ENCODE results near the gene AK3.

Gene AK3

DNA sequence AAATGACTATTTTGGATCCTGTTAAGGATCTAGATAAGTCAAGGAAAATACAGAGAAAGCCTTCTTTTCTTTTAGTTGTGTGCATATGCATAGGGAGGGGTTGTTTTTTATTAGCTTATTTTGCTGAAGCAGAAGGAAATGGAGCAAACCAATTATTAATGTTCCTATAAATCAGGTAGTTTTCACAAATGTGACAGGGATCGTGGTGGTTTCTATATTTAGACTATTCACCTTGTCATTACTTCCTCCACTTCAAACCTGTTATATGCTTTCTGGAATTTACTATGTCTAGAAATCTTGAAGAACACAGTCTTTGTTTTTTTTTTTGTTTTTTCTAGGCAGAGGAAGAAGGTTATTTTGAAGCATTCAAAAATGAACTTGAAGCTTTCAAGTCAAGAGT lies 39.5 kb downstream of the AK3 start:
- no peak for DNase-seq

- no peak for DNase-seq
Measured at GRCh38 chr9:4700932-4701331, 40.1 kb downstream of the AK3 start.

GRCh38 chr9:4700091-4700490 lies 40.9 kb downstream of the AK3 start:
- DNase-seq, result no peak

- DNase-seq, result peak; percentile 39
Measured at GRCh38 chr9:4691795-4692194, 49.2 kb downstream of the AK3 start.

GRCh38 chr9:4690144-4690543 lies 50.9 kb downstream of the AK3 start:
- no peak for DNase-seq

- peak; percentile 51 for DNase-seq
Measured at GRCh38 chr9:4689687-4690104, 51.3 kb downstream of the AK3 start.

DNA sequence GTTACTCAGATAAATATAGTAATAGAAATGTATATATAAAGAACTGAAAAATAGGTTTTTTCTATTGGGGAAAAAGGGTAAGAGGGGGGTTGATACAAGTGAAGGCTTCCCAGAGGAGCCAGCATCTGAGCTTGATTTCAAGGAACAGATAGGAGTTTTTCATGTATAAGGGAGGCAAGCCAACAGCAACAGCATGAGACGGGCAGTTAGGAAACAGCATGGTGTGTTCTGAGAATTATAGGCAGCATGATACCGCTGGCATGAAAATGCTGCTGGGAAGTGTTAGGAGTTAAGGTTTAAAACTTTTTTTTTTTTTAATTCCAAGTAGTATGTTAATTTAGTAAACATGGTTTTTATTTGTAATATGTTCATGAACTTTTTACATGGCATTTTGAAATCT lies 52.0 kb downstream of the AK3 start:
- DNase-seq, result no peak

DNA sequence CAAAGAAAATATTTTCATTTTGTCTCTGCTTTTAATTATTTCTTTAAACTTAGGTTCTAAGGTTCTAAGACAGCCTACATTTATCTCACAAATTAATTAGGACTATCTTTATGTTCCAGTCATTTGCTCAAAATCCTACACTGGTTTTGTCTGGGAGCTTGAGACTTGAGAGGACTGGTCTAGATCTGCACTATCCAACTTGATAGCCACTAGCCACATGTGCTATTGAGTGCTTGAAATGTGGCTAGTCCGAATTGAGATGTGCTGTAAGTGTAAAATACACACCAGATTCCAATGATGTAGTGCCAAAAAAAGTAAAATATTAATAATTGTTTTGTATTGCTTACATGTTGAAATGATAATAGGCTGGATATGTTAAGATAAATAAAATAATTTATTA lies 54.4 kb downstream of the AK3 start:
- DNase-seq, result no peak

GRCh38 chr9:4686112-4686511 lies 54.9 kb downstream of the AK3 start:
- no peak for DNase-seq

GRCh38 chr9:4684820-4685219 lies 56.2 kb downstream of the AK3 start:
- DNase-seq, result no peak

GRCh38 chr9:4680750-4681149 lies 60.3 kb downstream of the AK3 start:
- DNase-seq, result no peak

- no peak for DNase-seq
Measured at GRCh38 chr9:4680173-4680525, 60.9 kb downstream of the AK3 start.

DNA sequence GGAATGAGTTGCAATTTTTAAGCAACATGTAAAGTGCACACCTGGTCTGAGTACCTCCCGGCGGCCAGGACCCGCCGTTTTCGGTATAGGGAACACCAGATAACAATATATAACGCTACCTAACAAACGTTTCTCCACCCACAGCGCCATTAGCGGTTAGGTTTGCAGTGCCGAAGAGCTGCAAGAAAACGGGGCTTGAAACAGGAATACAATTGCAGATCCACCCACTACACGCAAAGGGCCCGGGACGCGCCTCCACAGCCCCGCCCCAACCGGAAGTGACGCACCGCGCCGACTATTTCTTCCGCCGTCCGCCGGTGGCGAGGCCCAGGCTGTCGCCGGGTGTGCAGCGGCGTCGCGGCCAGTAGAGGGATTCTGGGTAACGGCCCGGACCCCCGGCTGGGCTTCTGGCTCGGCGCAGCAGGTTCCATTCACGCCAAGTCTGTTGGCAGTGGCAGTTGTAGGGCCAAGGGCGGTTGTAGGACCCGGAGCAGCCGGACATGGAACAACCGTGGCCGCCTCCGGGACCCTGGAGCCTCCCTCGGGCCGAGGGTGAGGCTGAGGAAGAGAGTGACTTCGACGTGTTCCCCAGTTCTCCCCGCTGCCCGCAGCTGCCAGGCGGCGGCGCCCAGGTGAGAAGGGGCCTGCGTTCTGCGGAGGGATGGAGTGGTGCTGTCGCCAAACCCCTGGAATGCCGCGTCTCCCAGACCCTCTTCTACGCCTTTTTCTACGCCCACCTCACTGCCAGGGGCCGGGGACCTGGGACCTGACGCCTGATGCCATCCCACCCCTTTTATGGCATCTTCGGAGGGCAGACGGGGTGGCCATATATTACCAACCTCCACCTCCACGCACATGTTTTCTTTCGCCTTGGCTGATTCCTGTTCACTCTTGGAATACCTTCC lies 61.5 kb downstream of the AK3 start, which contains the start of gene CDC37L1:
TSS of gene CDC37L1 (plus strand) at position 302 of the 905 bp plus-strand sequence. CDS start at position 501, 199 bp downstream.
- peak; percentile 98 for DNase-seq

DNA sequence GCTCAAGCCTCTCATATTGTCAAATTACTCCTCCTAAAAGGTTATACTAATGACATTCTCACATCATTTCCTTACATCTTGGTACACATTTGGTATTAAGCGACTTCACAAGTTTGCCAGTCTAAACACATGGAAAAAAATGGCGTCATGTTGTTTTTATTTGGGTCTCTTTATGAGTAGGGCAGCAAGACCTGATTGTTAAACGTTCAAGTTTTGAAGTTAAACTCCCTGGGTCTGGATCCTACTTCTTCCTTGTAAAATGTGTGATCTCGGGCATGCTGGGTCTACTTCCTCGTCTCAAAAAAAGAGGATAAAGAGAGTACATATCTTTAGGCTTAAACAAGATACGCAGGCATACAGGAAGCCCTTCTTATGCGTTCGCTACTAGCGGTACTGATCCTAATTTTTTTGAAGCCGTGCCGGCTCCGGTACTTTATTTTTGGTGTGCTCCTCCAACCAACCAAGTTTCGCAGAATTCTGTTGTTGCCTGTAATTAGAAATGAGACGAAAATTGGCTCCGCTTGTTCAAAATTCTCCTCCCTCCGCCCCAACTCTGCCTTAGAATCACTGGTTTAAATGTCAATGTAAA lies 62.2 kb downstream of the AK3 start:
- peak; percentile 45 for DNase-seq

DNA sequence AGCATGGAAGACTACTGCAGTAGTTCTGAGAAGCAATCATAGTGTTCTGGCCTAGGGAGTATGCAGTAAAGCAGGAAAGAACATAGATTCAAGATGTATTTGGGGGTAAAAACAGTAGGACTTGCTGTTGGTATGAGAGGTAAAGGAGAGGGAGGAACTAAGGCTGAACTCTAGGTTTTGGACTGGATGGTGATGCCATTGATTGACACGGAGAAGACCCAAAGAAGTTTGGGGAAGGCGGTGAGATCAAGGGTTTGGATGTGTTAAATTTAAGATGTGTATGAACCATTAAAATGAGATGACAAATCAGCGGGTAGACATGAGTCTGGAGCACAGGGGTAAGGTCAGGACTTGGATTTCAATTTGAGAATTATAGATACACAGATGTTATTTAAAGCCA lies 63.6 kb downstream of the AK3 start:
- no peak for DNase-seq

DNA sequence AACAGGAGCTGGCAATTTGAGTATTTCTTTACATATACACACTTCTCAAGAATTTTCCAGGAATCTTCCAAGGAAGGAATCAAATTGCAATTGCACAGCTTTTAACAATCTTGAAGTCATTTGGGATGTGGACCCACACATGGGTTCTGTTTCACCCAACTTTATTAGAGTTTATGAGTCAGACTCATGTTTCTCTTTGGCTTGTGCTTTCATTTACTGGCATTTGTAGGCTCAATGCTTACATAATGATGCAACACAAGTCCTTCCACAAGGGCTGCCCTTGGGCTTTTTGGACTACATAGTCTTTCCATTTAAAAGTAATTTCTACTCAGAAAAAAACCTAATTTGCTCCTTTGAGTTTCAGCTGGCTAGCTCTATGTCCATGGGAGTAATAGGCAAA lies 66.2 kb downstream of the AK3 start:
- no peak for DNase-seq

DNA sequence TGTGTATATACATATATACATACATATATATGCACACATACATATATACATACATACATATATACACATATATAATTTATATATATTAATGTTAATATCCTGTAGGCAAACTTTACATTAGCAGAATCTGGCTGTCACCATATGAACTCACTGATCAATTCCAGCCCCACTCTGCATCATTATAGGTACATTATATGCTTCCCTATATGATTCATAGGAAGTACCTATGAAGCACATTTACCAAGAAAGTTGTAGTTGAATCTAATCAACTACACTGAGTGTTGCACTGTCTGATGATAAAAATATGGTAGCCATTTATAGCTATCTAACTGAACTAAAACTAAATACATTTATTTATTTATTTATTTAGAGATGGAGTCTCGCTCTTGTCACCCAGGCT lies 69.3 kb downstream of the AK3 start:
- no peak for DNase-seq

DNA sequence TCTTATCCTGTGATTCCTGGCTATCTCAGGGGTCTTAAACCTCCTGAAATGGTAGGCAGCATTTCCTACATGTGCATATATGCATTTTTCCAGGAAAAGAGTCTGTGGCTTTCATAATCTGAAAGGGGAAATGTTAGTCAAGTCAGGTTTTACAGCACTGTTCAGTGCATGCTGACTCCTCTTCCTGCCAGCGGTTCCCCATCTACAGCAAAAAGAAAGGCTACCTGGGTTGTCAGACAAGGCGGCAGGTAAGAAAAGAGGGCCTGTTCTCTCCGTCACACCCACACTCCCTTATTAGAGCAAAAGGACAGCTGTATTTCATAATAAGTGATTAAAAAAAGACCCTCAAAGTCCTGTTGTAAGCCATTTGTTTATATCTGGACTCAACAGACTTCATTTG lies 70.4 kb downstream of the AK3 start:
- no peak for DNase-seq

- no peak for DNase-seq
Measured at GRCh38 chr9:4669890-4670289, 71.1 kb downstream of the AK3 start.

- no peak for DNase-seq
Measured at GRCh38 chr9:4668604-4669003, 72.4 kb downstream of the AK3 start.

DNA sequence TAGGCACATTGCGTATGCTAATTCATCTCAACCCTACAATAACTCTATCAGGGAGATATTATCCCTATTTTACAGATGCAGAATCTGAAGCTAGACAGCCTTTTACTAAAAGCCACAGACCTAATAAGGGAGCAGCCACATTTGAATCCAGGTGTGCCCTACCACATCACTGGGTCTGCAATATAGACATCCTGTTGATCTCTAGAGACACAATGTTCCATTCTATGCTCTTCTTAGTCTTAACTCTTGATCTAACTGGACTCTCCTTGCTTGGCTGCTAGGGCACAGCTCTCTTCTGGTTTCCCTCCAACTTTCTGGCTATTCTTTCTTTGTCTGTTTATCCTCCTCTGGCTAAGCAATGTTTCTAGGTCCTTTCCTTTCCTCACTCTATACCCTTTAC lies 73.3 kb downstream of the AK3 start:
- DNase-seq, result no peak

GRCh38 chr9:4666042-4666699 lies 74.8 kb downstream of the AK3 start, which contains the start of gene SPATA6L:
SPATA6L (minus strand) TSS chr9:4666480; CDS start chr9:4666250, 230 bp downstream.
- DNase-seq, result peak; percentile 43

- DNase-seq, result no peak
Measured at GRCh38 chr9:4665357-4665756, 75.6 kb downstream of the AK3 start.

GRCh38 chr9:4663956-4664355 lies 77.0 kb downstream of the AK3 start:
- DNase-seq, result no peak

Measured in activated CD4-positive, alpha-beta T cell treated with anti-CD3 and anti-CD28 coated beads, Interleukin-2, Interleukin-6, amounts not matched to agents 100 ng/mL and 50 ng/mL, durations not matched to agents 16 hours and 8 hours (primary cell).